ENCODE measurements around the gene SOAT2.
A peak's percentile ranks its signal among the peaks of the same experiment; 100 is the strongest.
"Not testable (repeated sequence)": the region's sequence is repeated elsewhere in the genome, so short reads cannot be mapped to it uniquely, and the experiment has no call there.

SOAT2 gene

DNA sequence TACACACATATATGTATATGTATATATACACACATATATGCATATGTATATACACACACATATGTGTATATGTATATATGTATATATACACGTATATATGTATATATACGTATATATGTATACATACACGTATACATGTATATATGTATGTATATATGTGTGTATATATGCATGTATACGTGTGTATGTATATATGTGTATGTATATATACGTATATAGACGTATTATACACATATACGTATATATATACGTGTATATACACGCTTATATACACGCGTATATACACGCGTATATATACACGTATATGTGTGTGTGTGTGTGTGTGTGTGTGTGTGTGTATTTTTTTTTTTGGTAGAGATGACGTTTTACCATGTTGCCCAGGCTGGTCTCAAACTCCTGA lies 44.4 kb downstream of the SOAT2 start:
- DNase-seq = no peak

DNA sequence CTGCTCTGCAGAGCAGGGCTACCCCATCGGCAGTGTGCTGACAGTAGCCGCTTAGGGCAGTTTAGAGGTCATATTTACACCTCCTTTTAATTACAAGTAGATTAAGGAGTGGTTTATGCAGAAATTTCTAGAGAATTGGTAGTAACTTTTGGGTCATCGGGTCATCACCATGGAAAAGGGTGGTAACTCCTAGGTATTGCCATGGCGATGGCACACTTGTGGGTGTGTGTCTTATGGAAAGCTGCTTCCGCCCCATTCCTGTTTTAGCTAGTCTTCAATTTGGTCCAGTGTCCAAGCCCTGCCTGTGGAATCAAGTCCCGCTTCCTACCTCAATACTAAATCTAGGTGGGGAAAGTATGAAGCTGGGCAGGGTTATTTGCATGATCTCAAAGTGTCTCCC lies 47.8 kb downstream of the SOAT2 start:
- no peak for DNase-seq

GRCh38 chr12:53152390-53152789 lies 49.1 kb downstream of the SOAT2 start:
- no peak for DNase-seq

- peak; percentile 89 for DNase-seq
Observed at GRCh38 chr12:53159195-53159839, 56.0 kb downstream of the SOAT2 start.

DNA sequence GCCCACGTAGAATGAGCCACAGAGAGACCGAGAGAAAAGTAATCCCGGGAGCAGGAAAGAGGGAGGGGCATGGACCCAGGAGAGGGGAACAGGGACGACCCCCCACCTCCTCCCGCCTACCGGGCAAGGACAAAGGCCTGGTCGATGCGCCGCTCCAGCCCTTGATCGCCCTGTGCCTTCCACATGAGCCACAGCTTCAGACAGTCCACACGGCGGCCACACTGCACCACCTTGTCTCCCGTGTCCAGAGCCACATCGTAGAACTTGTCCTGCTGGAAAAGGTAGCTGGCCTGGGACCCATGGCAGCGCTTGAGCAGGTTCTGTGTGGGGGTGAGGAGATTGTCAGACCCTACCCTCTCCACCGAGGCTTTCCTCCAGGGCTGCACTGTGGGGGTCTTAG lies 56.7 kb downstream of the SOAT2 start:
- no peak for DNase-seq

DNA sequence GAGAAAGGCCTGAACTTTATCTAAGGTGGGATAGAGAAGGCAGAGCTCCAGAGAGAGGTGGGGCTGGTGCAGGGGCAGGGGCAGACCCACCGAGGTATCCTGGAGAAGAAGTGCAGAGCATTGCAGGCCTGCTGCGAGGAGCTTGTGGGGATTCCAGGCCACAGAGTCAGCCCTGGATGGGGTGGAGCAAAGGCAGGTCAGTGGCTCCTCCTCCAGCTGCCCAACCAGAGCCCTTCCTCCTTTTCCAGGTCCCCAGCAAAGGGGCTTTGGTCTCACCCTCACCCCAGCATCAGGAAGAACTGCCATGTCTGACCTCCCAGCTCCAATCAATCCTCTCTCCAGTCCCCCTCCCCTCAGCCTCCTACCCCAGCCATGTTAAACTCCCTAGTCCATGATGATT lies 57.4 kb downstream of the SOAT2 start:
- DNase-seq = no peak

DNA sequence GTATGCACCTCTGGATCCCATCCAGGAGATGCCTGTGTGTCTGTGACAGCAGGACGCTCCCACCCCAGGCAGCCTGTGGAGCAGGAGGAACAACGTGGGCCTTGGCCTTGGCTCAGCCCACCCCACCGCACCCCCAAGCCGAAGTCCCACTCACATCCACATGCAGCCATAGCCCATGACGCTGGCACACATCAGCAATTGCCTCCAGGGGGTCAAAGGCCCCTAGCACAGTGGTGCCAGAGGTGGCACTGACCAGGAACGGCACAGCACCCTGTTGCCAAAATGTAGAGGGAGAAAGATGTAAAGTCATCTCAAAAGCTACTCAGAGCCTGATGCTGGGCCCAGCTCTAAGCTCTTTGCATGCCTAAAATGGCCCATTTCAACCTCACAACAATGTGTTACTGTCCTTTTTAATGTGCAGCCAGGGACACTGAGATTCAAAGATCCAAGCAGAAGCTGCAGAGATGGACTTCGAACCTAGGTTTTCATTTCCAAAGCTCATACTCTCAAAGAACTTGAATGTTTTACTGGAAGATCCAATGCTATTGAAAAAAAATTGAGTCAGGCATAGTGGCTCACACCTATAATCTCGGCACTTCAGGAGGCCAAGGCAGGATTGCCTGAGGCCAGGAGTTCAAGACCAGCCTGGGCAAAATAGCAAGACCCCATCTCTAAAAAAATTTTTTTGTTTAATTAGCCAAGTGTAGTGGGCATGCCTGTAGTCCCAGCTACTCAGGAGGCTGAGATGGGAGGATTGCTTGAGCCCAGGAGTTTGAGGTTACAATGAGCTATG lies 58.0 kb downstream of the SOAT2 start:
- no peak for DNase-seq

- not testable (repeated sequence) for DNase-seq
Observed at GRCh38 chr12:53163008-53163407, 59.7 kb downstream of the SOAT2 start.

DNA sequence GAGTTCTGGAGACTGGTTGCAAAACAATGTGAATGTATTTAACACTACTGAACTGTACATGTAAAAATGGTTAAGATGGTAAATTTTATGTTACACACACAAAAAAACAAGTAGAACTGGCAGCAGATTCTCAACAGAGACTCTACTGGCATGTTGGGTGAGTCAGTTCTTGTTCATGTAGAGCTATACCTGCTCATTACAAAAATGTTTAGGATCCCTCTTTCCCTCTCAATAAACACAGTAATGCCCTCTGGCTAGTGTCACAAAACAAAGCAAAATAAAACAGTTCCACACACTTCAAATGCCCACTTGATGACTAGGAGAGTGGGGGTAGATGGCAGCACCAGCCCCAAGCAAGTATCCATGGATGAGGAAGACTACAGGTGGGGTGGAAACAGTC lies 63.6 kb downstream of the SOAT2 start:
- DNase-seq = no peak

DNA sequence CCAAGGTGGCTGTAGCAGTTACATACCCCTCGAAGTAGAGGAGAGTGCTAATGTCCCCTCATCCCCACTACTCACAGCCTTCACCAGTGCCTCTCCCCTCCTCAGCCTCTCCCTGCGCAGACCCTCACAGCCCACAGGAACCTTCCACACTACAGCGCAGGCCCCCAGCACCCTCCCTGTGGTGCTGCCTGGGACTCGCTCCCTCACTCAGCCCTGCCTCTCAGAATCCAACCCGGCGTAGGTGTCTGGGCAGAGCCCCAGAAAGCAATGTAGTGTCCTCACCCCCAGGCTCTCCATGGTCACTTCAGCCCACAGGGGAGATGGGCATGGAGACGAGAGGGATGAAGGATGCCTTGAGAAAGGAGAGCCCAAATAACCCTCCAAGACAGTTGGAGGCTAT lies 66.4 kb downstream of the SOAT2 start:
- no peak for DNase-seq

- no peak for DNase-seq
Observed at GRCh38 chr12:53170215-53170614, 66.9 kb downstream of the SOAT2 start.

DNA sequence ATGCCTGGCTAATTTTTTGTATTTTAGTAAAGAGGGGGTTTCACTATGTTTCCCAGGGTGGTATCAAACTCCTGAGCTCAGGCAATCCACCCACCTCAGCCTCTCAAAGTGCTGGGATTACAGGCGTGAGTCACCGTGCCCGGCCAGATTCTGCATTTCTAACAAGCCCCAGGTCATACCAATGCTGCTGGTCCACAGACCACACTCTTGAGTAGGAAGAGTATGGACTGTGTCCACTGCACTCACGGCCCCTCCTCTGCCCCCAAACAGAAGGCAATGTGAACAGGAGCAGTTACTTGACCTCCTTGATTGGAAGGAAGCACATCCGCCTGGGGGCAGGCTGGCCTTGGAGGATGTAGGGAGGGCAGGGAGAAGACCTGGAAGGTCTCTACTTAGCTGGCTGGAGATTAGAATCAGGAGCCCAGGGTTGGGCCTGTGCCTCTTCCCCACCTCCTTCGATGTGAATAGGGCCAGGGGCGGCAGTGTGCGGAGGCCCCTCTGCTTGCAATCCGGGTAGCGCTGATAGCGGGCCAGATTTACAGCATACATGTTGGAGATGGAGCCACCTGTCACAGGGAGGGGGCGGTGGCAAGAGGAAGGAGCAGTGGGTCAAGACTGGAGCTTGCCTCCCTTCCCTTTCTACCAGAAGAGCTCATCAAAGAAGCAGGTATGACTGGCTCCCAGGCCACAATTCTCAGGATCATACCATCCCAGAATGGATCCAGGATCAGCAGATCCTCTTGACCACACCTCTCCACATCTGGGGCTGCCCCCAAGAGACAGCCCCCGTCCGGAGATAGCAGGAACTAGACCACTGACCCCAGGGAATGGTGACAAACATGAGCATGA lies 67.8 kb downstream of the SOAT2 start:
- no peak for DNase-seq

DNA sequence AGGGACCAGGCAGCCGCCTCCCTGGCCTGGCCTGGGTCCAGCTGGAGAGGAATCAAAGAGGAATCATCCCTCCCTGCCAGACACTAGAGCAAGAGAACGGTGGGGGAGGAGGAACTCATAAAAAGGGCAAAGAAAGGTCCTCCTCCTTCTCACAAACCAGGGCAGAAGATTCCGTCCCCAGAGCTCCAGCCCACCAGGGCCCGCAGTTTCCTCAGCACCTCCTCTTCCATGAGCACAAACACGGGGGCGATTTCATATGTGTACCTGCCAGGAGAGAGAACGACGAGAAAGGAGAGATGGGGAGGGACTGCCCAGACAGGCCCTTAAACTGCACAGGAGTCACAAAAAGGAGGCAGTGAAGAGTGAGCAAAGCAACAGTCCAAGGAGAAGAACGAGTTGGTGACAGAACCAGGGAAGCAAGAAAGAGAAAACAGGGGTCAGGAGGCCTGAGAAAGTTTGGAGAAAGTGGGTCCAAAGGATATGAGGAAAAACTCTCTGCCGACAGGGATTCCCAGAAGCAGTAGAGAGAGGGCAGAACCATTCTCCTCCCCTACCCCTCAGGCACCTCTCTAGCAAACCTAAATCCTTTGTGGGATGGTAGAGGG lies 68.5 kb downstream of the SOAT2 start:
- no peak for DNase-seq

DNA sequence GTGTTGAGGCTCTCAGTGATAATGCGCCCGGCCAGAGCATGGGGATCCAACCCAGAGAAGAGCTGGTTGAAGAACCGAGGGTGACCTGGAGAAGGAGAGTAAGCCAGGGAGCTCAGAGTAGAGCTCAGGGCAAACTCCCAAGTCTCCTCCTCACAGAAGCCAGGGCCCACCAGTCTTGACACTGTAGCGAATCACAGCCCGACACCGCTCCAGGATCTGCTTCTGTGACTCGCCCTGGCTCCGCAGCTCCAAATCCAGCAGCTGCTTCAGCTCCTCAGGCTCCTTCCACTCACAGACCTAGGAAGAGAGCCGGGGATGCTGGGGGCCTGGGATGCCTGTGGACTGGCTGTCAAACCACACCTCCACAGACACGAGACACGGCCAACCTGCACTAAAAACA lies 69.1 kb downstream of the SOAT2 start:
- no peak for DNase-seq

DNA sequence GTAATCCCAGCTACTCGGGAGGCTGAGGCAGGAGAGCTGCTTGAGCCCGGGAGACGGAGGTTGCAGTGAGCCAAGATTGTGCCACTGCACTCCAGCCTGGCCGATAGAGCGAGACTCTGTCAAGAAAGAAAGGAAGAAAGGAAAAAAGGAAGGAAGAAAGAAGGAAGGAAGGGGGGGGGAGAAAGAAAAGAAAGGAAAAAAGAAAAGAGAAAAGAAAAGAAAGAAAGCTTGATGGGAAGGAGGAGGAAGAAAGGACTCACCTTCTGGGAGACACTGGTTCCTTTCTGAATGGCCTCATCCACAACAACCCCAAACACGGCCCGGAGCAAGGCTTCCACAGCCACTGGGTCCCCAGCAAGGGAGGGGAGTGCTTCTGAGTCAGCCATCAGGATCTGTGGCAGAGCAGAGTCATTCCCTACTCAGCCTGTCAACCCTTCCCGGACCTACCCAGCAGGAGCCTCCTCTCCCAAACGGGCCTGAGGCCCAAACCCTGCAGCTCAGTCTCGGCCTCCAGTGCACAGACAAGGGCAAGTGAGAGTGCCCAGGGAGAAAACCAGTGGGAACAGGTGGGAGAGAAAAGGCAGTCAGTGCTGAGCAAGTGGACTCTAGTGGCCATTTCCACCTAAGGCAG lies 69.9 kb downstream of the SOAT2 start:
- DNase-seq = no peak
